ENCODE results near the gene LRMDA.

LRMDA gene

GRCh38 chr10:75852851-75853484 lies 421.5 kb downstream of the LRMDA start:
- no peak for DNase-seq

GRCh38 chr10:75857269-75857846 lies 425.9 kb downstream of the LRMDA start:
- DNase-seq = no peak

GRCh38 chr10:75857896-75858295 lies 426.5 kb downstream of the LRMDA start:
- no peak for DNase-seq

DNA sequence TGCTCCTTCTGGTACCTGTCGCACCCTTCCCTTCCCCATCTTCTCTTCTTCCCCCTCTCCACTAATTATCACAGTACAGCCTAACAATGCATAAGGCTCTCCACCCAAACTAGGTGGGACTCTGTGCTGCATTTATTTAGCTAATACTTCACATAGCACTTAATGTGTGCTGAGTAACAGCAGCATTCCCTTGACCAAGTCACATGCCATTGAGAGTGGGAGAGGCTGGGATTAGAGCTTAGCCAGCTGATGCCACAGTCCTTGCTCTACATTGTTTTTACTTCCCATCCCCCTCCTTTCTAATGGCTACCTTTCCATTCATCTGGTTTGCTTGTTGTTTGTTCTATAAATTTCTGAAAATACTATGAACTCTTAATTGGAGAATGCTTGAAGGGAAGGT lies 426.9 kb downstream of the LRMDA start:
- DNase-seq = no peak

GRCh38 chr10:75859141-75859540 lies 427.7 kb downstream of the LRMDA start:
- no peak for DNase-seq

DNA sequence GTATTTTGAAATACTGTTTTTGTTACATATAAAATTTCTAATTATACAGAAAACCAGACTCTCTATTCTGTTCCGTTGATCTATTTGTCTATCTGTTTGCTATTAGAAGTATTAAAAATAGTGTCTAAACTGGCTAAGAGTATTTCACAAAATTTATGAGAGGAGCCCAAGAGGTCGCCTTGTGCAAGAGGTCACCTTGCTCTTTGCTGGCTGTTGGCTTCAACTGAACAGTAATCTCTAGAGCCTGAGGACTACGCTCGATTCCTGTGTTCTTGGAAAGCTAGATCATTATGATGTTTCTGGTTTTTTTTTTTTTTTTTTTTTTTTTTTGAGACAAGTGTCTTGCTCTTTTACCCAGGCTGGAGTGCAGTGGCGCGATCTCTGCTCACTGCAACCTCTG lies 428.6 kb downstream of the LRMDA start:
- no peak for DNase-seq

- no peak for DNase-seq
These were observed 430.2 kb downstream of the LRMDA start for GRCh38 chr10:75861582-75861981.

GRCh38 chr10:75862935-75863334 lies 431.5 kb downstream of the LRMDA start:
- no peak for DNase-seq

DNA sequence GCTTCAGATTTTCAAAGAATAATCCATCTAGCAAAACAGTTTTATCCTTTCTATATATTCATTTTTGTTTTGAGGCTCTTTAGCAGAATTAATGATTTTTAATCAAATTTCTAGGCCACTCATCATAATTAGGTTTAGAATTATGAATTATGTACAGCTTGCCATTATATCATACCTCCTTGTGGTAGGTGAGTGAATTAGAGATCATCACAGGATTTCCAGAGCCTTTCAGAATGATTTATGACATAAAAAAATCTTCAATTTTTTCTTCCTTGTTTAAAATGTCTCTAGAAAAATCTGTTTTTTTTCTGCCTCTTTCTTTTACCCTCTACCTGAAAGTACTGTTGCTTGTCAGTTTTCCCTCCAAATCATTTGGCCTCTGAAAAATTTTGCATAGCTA lies 433.3 kb downstream of the LRMDA start:
- DNase-seq = no peak

DNA sequence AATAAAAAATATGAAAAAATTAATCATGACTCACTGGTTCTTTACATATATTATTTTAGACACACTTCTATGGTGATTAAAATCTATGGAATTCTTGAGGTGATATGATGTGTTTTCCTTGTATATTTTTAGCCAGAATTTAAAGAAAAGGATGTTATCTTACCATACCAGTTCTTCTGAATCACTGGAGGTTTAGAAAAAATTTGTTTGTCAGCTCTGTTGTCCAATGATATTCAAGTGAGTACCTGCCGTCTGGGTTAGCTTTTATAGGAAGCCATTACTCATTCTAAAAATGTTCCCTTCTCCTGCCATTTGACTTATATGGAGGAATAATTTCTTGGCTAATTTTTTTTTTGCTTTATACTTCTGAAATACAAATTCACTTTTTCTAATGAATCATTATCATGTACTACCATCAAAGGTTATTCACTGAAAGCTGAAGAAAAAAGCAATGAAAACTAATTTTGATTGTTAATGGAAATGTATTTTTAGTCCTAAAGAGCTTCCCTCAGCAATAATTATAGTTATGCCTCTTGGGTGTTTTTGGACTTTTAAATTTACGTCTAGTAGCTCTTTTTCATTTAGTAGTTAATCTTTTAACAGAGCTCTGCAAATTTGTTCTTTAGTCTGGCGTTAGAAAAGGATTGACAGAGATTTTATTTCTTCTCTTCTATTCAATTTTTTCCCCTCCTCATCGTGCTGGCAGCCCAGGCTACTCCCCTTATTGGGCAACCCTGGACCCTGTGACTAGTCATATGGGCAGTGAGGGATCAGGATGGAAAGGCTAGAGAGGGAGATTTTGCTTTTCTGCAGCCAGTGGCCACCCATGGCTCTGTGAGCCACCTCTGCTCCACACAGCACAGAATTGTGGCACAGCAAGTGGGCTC lies 434.2 kb downstream of the LRMDA start:
- no peak for DNase-seq

DNA sequence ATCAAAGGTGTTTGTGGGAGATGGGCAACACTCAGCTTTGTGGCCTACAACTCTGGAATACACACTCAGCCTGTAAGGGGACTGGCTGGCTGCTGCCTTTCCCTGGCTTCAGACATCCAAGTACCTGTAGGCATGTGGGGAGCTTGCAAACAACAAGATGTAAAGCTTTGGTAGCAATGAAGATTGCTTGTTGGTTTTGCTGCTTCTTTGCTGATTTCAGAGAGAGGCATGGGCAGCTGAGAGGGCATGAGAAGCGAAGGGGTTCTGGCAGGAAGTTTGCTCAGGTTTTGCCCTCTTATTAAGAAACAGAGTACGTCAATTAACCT lies 434.8 kb downstream of the LRMDA start:
- no peak for DNase-seq

DNA sequence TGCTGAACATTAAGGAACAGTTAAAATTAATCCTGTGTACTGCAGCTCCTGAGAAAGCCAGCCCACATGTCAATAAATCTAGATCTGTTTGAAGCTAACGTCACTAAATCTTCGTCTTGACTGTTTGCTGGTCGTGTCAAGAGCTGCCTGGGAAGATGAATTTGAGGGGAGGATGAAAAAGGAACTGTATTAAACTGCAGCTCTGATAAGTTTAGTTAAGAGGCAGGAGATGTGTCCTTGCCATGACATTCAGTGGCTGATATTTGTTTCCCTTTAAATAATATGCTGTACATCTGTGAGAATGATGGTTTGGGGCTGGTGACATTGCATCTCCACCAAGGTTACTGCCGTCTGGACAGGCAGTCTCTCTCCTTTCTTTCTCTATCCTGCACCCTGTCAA lies 435.3 kb downstream of the LRMDA start:
- no peak for DNase-seq

GRCh38 chr10:75868574-75868973 lies 437.1 kb downstream of the LRMDA start:
- no peak for DNase-seq

DNA sequence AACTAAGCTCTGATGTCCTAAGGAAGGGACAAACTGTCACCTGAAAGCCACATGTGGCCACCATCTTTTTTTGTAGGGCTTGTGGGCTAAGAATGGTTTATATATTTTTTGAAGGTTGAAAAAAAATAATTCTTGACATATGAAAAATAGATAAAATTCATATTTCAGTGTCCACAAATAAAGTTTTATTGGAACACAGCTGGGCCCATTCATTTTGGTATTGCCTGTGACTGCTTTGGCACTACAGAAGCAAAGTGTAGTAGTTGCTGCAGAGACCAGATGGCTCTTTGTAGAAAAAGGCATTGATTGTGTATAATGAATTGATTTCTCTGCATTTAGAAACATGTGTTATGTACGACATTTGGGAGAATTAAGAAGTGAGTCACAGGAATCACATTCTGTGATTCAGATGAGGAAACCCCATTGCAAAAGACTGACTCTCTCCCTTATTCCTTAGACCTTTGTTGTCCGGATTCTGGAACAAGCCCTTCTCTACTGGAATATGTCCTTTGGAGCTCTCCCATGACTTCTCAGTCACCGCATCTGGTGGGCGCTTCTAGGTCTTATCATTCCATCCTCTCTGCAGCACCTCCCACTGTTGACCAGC lies 438.7 kb downstream of the LRMDA start:
- no peak for DNase-seq

- no peak for DNase-seq
These were observed 444.3 kb downstream of the LRMDA start for GRCh38 chr10:75875740-75876139.

- DNase-seq = no peak
These were observed 445.3 kb downstream of the LRMDA start for GRCh38 chr10:75876710-75877109.

DNA sequence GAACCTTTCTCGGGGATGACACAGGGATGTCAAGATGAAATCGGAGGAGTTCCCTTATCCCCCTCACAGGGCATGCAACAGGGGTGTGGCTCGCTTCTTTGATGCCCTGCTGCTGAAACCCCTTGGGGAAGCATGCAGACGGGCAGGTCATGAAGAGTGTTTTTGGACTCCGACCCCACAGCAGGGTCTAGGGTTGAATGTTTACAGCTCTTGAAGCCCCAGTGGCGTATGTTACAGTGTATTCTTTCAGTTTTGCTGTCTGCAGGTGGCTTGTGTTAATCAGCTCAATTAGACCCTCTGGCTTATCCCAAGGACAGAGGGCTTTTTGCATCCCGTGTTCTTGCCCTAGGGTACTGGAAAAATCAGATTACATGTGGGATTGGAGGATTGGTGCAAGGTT lies 446.5 kb downstream of the LRMDA start:
- DNase-seq = no peak

GRCh38 chr10:75878586-75878985 lies 447.2 kb downstream of the LRMDA start:
- no peak for DNase-seq

- no peak for DNase-seq
These were observed 448.8 kb downstream of the LRMDA start for GRCh38 chr10:75880031-75880775.

DNA sequence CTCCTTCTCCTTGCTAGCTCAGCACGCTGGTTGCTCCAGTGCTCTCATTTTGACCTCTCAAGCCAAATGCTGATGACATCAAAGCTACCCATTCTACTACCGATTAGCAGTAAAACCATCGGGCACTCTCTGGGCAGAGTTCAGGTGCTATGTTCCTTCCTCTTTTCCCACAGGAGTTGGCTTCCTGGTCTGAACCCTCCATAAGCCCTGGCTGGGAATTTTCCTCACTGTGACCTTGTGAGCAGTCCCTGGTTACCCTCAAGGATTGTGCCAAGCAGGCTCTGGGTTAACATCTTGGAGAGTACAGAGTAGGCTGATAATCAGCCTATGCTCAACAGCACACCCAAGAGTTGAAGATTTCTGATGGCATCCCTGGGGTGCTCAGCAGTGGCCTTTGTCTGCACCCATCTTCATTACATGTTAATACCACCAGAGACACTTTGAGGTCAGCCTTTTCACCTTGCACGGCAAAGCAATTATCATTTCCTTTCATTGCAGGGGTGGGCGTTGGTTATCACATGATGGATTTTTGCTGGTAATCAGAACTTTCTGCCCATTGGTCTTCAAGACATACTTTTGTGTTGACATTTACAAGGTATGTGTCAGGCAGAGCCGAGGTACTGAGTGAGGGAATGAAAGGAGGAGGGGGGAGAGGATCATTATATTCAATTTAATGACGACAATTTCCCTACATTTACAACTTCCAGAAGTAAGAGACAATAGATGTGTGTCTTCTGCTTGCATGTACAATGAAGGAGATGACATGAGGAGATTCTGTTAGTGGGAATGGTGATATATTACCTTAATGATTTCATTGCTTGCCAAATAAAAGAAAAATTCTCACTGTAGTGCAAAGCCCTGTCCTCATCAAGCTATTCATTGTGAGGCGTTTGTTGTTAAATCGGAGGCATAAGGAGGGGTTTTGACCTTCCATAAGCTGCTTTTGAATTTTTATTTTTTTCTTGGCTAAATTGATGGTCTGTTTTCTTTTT lies 452.0 kb downstream of the LRMDA start:
- no peak for DNase-seq

DNA sequence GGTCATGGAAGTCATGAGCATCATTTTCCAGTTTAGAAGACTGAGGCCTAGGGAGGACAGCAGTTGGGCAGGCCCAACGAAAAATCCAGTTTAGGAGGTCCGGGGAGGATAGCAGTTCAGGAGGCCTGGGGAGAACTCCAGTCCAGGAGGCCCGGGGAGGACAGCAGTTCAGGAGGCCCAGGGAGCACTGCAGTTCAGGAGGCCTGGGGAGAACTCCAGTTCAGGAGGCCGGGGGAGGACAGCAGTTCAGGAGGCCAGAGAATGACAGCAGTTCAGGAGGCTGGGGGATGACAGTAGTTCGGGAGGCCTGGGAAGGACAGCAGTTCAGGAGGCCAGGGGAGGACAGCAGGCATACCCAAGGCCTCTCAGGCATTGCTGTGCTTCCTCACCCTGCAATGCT lies 453.4 kb downstream of the LRMDA start:
- no peak for DNase-seq

GRCh38 chr10:75887369-75887768 lies 455.9 kb downstream of the LRMDA start:
- no peak for DNase-seq

Measured in DMS153 (cell line).